LHCN-M2 (cell line): Measurements from ENCODE around the gene PPIL4. TPM values are rescaled to one million over a fixed set of nuclear protein-coding genes. Genes with fewer than 3 reads are reported as not detected.
"Not testable (repeated sequence)": the region's sequence is repeated elsewhere in the genome, so short reads cannot be mapped to it uniquely, and the experiment has no call there.

ENCODE experiments used
- DNase-seq: peaks from one replicate; pipeline ENCODE4 v3.0.0-alpha.2; 2012; ENCODE audit warnings: low read depth
- total RNA-seq: library from RNA; depleted of rRNA; stranded (reverse); fragments of >200 nt; gene quantifications from 2 replicates; pipeline ENCODE4 v1.2.3, GENCODE V29; 2014

PPIL4 gene
- total RNA-seq, 1 experiment from 2014 or later: 34.8 TPM

DNA sequence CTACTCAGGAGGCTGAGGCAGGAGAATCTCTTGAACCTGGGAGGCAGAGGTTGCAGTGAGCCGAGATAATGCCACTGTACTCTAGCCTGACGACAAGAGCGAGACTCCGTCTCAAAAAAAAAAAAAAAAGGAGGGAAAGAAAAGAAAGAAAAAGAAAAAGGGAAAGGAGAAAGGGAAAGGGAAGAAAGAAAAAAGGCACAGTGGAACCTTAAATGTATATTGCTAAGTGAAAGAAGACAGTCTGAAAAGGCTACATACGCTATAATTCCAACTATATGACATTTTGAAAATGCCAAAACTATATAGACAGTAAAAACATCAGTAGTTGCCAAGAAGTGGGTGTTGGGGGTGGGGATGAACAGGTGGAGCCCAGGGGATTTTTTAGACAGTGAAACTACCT lies 16.2 kb downstream of the PPIL4 start:
- no peak for DNase-seq

GRCh38 chr6:149515494-149515893 lies 30.3 kb downstream of the PPIL4 start:
- DNase-seq: no peak

GRCh38 chr6:149513915-149514314 lies 31.9 kb downstream of the PPIL4 start:
- DNase-seq: no peak

DNA sequence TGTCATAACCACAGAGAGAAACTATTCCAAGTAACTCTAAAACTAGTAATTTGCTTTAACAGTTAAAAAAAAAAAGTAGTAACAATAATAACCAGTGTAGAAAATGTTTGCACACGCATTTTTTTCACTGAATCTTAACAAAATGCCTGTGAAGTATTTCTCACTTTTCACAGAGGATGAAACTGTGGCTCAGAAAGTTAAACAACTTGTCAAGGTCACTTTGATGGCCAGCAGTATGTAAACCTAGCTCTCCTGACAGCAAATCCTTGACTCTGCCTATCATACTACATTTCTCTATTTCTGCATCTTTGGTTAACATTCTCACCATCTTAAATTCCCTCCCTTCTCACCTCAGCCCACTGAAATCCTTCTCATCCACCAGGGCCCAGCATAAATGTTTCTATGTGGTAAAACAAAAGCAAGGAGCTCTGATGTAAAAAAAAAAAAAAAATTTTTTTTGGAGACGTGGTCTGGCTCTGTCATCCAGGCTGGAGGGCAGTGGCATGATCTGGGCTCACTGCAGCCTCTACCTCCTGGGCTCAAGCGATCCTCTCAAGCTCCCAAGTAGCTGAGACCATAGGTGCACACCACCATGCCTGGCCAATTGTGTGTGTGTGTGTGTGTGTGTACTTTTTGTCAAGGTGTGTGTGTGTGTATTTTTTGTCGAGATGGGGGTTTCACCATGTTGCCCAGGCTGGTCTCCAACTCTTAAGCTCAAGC lies 34.9 kb downstream of the PPIL4 start:
- no peak for DNase-seq

DNA sequence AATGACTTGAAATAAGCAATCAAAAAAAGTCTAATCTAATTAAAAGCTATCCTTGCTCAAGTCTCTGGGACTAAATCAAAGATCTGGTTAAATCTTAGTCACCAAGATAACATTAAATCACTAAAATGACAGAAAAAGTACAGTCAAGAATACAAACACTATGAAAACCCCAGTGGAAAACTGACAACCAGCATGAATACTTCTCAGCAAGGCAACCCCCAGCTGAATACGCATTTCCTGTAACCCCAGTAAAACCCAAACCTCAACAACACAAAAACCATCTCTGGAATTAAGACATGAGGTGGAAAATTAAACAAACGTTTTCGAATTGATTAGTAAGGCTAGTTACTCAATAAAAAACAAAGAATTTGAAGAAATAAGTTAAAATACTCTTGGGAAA lies 37.4 kb downstream of the PPIL4 start:
- no peak for DNase-seq

DNA sequence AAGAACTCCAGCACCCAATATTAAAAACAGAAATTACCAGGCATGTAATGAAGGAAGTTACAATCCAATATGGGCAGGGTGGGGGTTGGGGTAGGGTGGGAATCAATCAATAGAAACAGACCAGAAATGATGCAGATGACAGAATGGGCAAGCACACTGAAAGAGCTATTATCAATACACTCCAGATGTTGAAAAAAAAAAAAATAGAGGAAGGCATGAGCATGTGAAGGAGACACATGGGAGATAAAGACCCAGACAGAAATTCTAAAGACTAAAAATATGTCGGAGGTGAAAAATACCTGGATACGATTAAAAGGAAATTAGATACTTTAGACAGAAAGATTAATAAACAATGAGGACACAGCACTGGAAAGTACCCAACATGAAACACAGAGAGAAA lies 42.0 kb downstream of the PPIL4 start:
- DNase-seq: no peak

DNA sequence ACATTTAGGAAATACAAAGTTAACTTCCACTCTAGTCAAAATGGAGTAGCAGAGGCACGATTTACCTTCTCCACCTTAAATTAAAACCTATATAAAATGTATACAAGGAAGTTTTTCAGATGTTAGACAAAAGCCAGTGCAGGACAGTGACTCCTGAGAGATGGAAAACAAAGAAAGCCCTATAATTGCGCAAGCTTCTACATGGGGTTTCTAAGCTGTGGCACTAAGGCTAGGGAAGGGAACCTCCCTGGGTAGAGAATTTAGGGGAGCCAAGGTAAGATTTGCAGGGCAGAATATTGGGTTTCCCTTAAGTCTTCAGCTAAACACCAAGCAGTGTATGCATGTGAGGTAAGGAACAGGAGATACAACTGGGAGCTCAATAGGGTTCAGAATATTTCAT lies 42.6 kb downstream of the PPIL4 start:
- DNase-seq: no peak

GRCh38 chr6:149501768-149502167 lies 44.1 kb downstream of the PPIL4 start:
- no peak for DNase-seq

GRCh38 chr6:149501201-149501600 lies 44.6 kb downstream of the PPIL4 start:
- no peak for DNase-seq

DNA sequence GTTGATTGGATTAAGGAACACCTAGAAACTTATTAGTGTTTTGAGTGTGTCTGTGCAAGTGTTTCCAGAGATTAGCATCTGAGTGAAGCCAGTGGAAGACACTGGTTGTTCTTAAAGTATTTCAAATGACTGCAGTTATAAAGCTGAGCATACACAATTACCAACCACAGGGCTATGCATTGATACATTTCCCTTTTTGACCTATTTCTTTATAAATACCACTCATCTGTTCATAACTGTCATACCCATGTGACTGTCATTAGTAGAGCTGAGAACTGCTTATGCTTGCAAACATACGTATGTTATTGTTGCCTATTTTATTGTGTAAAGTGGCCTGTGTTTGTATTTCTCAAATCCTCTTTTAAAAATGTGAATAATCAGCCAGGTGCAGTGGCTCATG lies 45.7 kb downstream of the PPIL4 start:
- no peak for DNase-seq

- peak; percentile 81 for DNase-seq
These were observed 46.8 kb downstream of the PPIL4 start for GRCh38 chr6:149499066-149499465.

GRCh38 chr6:149497365-149497764 lies 48.5 kb downstream of the PPIL4 start:
- DNase-seq: no peak

GRCh38 chr6:149496597-149496996 lies 49.2 kb downstream of the PPIL4 start:
- DNase-seq: peak; percentile 12

GRCh38 chr6:149495349-149496016 lies 50.4 kb downstream of the PPIL4 start:
- not testable (repeated sequence) for DNase-seq

DNA sequence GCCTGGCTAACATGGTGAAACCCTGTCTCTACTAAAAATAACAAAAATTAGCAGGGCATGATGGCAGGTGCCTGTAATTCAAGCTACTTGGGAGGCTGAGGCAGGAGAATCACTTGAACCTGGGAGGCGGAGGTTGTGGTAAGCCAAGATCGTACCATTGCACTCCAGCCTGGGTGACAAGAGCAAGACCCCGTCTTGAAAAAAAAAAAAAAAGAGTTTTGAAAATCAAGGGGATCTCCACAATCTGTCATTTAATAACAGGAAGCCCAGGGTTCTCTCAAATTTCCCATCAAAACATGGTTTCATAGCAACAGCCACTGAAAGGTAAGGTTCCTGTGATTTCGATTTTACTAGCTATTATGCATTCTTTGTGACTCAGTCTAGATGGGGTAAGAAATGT lies 51.0 kb downstream of the PPIL4 start:
- peak; percentile 6 for DNase-seq

GRCh38 chr6:149493761-149494320 lies 52.0 kb downstream of the PPIL4 start:
- no peak for DNase-seq

GRCh38 chr6:149492798-149493343 lies 53.0 kb downstream of the PPIL4 start:
- no peak for DNase-seq

- no peak for DNase-seq
These were observed 55.9 kb downstream of the PPIL4 start for GRCh38 chr6:149489967-149490366.

DNA sequence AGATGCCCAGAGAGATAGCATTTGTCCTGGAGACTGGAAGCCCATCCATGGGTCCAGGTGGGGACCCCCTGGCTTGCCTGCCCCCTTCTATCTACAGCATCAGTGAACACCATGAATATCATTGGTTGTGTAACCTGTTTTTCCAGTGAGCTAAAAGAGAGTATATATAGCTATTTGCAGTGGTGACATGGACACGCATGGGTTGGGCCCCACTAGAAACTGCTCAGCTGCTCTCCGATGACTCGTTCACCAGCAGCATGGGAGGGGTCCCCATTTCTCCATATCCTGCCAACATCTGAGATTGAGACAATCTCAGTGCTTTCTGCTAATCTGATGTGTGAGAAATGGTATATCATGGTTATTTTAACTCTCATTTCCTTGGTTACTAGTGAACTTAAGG lies 57.0 kb downstream of the PPIL4 start:
- no peak for DNase-seq

DNA sequence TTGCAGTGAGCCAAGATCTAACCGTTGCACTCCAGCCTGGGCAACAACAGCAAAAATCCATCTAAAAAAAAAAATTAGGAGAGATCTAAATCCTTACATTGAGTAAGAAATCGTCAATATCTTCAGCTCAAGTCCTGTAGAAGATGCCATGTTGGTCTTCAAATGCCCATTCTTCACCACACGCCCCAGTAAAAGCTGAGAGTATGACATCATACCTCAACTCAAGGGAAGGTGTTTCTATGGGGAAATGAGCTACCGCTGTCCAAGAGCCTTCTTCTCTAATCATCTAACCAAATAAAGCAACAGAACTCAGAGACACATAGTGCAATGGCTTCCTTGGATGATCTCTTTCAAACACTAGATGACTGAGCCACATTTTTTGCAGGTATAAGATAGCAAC lies 58.5 kb downstream of the PPIL4 start:
- no peak for DNase-seq

GRCh38 chr6:149484733-149485700 lies 60.8 kb downstream of the PPIL4 start, which contains the start of gene ZC3H12D:
Gene ZC3H12D, minus strand, starts transcription at chr6:149485014. Its CDS starts 10,471 bp downstream, at chr6:149474543.
- peak; percentile 28 for DNase-seq
